GM12878 (cell line): ENCODE measurements around the gene DLGAP5. TPM values are rescaled to one million over a fixed set of nuclear protein-coding genes. Genes with fewer than 3 reads are reported as not detected.

Source experiments
- ATAC-seq: fragments of 200-7000 bp; cut with Tn5 transposase; 3 replicates; pipeline ENCODE4 v1.9.1; 2020; ENCODE audit warnings: mild to moderate bottlenecking, moderate library complexity
- BruUV-seq: library from RNA; stranded (reverse); fragments of 400-500 nt; replicated peaks from 2 replicates; lab custom pipeline; 2021; lab: Mats Ljungman, UMichigan
- CTCF ChIA-PET: fragments of 300-600 bp; sonication (Branson Sonifier 250); formaldehyde crosslinking; extraction: SDS; loops from one replicate; lab custom pipeline; 2021; ENCODE audit warnings: inconsistent platforms; lab: Yijun Ruan, JAX
- POLR2A ChIA-PET: fragments of 350-600 bp; formaldehyde crosslinking; extraction: SDS; loops from one replicate; lab custom pipeline; 2021; ENCODE audit warnings: inconsistent platforms; lab: Charles Lee
- RAD21 ChIA-PET: fragments of 300-600 bp; sonication (Branson Sonifier 250); formaldehyde crosslinking; loops from one replicate; lab custom pipeline; 2023; ENCODE audit warnings: antibody characterized with exemption; ENCODE audit not compliant: unreplicated experiment; lab: Charles Lee
- SMC1A ChIA-PET: fragments of 300-600 bp; sonication (Branson Sonifier 250); formaldehyde crosslinking; loops from one replicate; lab custom pipeline; 2023; ENCODE audit not compliant: unreplicated experiment, uncharacterized antibody; lab: Charles Lee
- DNase-seq: peaks from one replicate; pipeline ENCODE4 v3.0.0-alpha.2; 2011; ENCODE audit warnings: low read depth, low spot score
- FAIRE-seq: peaks from 3 replicates; lab custom pipeline; 2011; peaks lifted over from hg19 to GRCh38; lab: Jason Lieb, UNC
- H2AFZ ChIP-seq: 2 replicates; pipeline ENCODE4 v1.6.0; 2011; ENCODE audit warnings: low read depth, low read length, control low read depth; ENCODE audit not compliant: control insufficient read depth
- H3K27ac ChIP-seq: 2 replicates; pipeline ENCODE4 v1.5.1; 2011; ENCODE audit warnings: control low read depth; ENCODE audit not compliant: control insufficient read depth, insufficient read depth
- H3K27me3 ChIP-seq, 2 experiments: replicated peaks in 1 of 2; 2 replicates each; pipeline versions ENCODE4 v1.6.0 to v1.6.1; 2011; ENCODE audit warnings: low read length in 1 of 2; ENCODE audit not compliant: control insufficient read depth in 2 of 2, insufficient read depth in 2 of 2
- H3K36me3 ChIP-seq, 2 experiments: 2 replicates each; pipeline ENCODE4 v1.5.1; 2011; ENCODE audit warnings: low read length in 1 of 2; ENCODE audit not compliant: control insufficient read depth in 2 of 2, insufficient read depth in 2 of 2
- H3K4me1 ChIP-seq: 2 replicates; pipeline ENCODE4 v1.6.1; 2011; ENCODE audit warnings: mild to moderate bottlenecking, low read length, moderate library complexity, mixed read lengths; ENCODE audit not compliant: control insufficient read depth, insufficient read depth
- H3K4me2 ChIP-seq: 2 replicates; pipeline ENCODE4 v1.6.0; 2011; ENCODE audit warnings: control low read depth; ENCODE audit not compliant: control insufficient read depth, insufficient read depth
- H3K4me3 ChIP-seq: fragments of 200-600 bp; sonication (generic); 2 replicates; pipeline ENCODE4 v1.5.1; 2016
- H3K79me2 ChIP-seq: 2 replicates; pipeline ENCODE4 v1.6.0; 2011; ENCODE audit warnings: low read length; ENCODE audit not compliant: control insufficient read depth, insufficient read depth
- H3K9ac ChIP-seq: 2 replicates; pipeline ENCODE4 v1.8.0; 2011; ENCODE audit warnings: low read length, control low read depth, mixed read lengths; ENCODE audit not compliant: control insufficient read depth, insufficient read depth
- H3K9me3 ChIP-seq: replicated peaks from 3 replicates; pipeline ENCODE4 v1.5.1; 2011; ENCODE audit warnings: mild to moderate bottlenecking, low read length; ENCODE audit not compliant: control insufficient read depth, insufficient read depth
- H4K20me1 ChIP-seq: 2 replicates; pipeline ENCODE4 v1.6.0; 2011; ENCODE audit not compliant: control insufficient read depth, insufficient read depth
- BACH1 ChIP-seq: fragments of 450-650 bp; IDR thresholded peaks from 2 replicates; pipeline ENCODE4 v1.6.1; 2017; ENCODE audit warnings: mild to moderate bottlenecking, borderline replicate concordance
- CHD1 ChIP-seq: IDR thresholded peaks from 2 replicates; pipeline ENCODE4 v1.6.1; 2012; ENCODE audit warnings: low read depth, low read length, improper control_type of control experiment
- CREB1 ChIP-seq: IDR thresholded peaks from 2 replicates; pipeline ENCODE4 v1.6.1; 2012; ENCODE audit warnings: low read depth, mild to moderate bottlenecking, inconsistent platforms
- DPF2 ChIP-seq: fragments of 450-650 bp; IDR thresholded peaks from 2 replicates; pipeline ENCODE4 v1.6.1; 2017; ENCODE audit warnings: mild to moderate bottlenecking
- GATAD2B ChIP-seq: fragments of 450-650 bp; conservative IDR thresholded peaks from 2 replicates; pipeline ENCODE4 v1.6.1; 2017; ENCODE audit warnings: low read depth, mild to moderate bottlenecking, moderate library complexity
- MTA2 ChIP-seq: fragments of 450-650 bp; IDR thresholded peaks from 2 replicates; pipeline ENCODE4 v1.6.1; 2016; ENCODE audit warnings: low read depth, mild to moderate bottlenecking, moderate library complexity
- NR2F1 ChIP-seq: fragments of 450-650 bp; conservative IDR thresholded peaks from 2 replicates; pipeline ENCODE4 v1.6.1; 2017; ENCODE audit warnings: mild to moderate bottlenecking
- SIN3A ChIP-seq: IDR thresholded peaks from 2 replicates; pipeline ENCODE4 v1.6.1; 2012; ENCODE audit warnings: low read depth, low read length, improper control_type of control experiment
- TCF3 ChIP-seq: IDR thresholded peaks from 2 replicates; pipeline ENCODE4 v1.6.1; 2012; ENCODE audit warnings: low read depth, mild to moderate bottlenecking, low read length, borderline replicate concordance; ENCODE audit not compliant: insufficient read depth
- YY1 ChIP-seq: IDR thresholded peaks from 2 replicates; pipeline ENCODE4 v1.6.1; 2011; ENCODE audit warnings: low read depth, mild to moderate bottlenecking, low read length
- ZNF384 ChIP-seq: IDR thresholded peaks from 2 replicates; pipeline ENCODE4 v1.6.1; 2012; ENCODE audit warnings: low read depth, mild to moderate bottlenecking, low read length, improper control_type of control experiment, borderline replicate concordance
- WGBS: methylation state at CpG from one replicate; pipeline ENCODE4 v1.1.6; 2016; ENCODE audit warnings: low lambda C conversion rate; ENCODE audit not compliant: insufficient replicate concordance, insufficient coverage; ENCODE audit errors: missing lambda C conversion rate; 5-methylcytosine and 5-hydroxymethylcytosine counted together
- in situ Hi-C: fragments of 300-500 bp; cut with MboI; formaldehyde crosslinking; loops from 9 replicates; pipeline ENCODE4 v1.14.3; 2018; ENCODE audit warnings: mixed read lengths
- intact Hi-C: fragments of 100-400 bp; cut with micrococcal nuclease; formaldehyde crosslinking; loops from one replicate; pipeline ENCODE4 v1.14.2; 2022; ENCODE audit not compliant: unreplicated experiment
- polyA plus RNA-seq, 11 experiments: library from polyadenylated mRNA; depleted of rRNA in 4 of 11; unstranded in 6 of 11; stranded (reverse) in 5 of 11; fragments of >200 nt; fragmentation: Nextera tagmentation in 4 of 11; fragmentation: Illumina TruSeq in 1 of 11; extraction: Ambion mirVana in 4 of 11; extraction: Trizol in 1 of 11; gene quantifications; 1 replicate in 1 of 11; 2 replicates in 10 of 11; pipeline versions ENCODE4 v1.2.1 to v1.2.3, GENCODE V29; 2011 to 2016; ENCODE audit warnings: inconsistent platforms in 2 of 11, missing spikeins in 2 of 11, low read depth in 1 of 11
- total RNA-seq, 4 experiments: library from RNA; depleted of rRNA in 3 of 4; stranded (reverse); fragments of >200 nt in 3 of 4; fragmentation: Illumina TruSeq in 1 of 4; extraction: Trizol in 1 of 4; gene quantifications; 2 replicates each; pipeline versions ENCODE4 v1.2.1 to v1.2.3, GENCODE V29; 2013 to 2021
- TF ChIP-seq, protein P1 (sequence below): fragments of 450-650 bp; IDR thresholded peaks from 2 replicates; pipeline ENCODE4 v1.6.1; 2017; ENCODE audit warnings: mild to moderate bottlenecking, moderate library complexity
- TF ChIP-seq, protein P2 (sequence below): fragments of 450-650 bp; IDR thresholded peaks from 2 replicates; pipeline ENCODE4 v1.6.1; 2017; ENCODE audit warnings: borderline replicate concordance
- TF ChIP-seq, protein P3 (sequence below): fragments of 450-650 bp; IDR thresholded peaks from 2 replicates; pipeline ENCODE4 v1.6.1; 2014; ENCODE audit warnings: mild to moderate bottlenecking
- TF ChIP-seq, protein P4 (sequence below): fragments of 450-650 bp; IDR thresholded peaks from 2 replicates; pipeline ENCODE4 v1.6.1; 2016; ENCODE audit warnings: mild to moderate bottlenecking, moderate library complexity, borderline replicate concordance

Gene DLGAP5
- total and polyA plus RNA-seq, 10 of the 15 experiments (the other 5 are each of a cell fraction or from before 2014, with no cell fraction given), result 40.9 to 106 (median 67.6) TPM

DNA sequence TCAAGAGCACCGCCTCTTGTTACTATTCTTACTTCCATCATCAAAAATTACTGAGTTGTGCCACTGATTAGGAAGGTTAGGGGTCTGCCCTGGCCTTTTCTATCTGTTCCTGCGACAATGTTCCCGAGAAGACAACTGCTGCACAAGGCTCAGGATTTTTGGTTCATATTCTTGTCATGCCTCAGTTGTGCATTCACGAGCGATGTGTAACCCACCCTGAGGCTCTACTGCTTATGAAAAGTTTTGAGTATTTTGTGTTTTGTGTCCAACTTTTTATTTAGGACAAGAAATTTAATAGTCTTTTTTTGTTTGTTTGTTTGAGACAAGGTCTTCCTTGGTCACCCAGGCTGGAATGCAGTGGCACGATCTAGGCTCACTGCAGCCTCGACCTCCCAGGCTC is 85.4 kb downstream of the DLGAP5 start:
- BruUV-seq, result no TSS peak
- Histone ChIP-seq H3K4me2 (no peak overlapping the region), H3K4me1 (peaks cover 37% of the 10 kb centered on the region), H3K9ac (no peak overlapping the region), H2AFZ (no peak overlapping the region), H3K79me2 (no peaks in the 10 kb centered on the region), H3K27me3 (no peaks in the 10 kb centered on the region), H3K27ac (no peak overlapping the region), H4K20me1 (no peaks in the 10 kb centered on the region), H3K4me3 (no peak overlapping the region), H3K36me3 (no peaks in the 10 kb centered on the region), H3K9me3 (peaks cover 6% of the 10 kb centered on the region; the same call in 2 of the 3 replicates)
- FAIRE-seq (no peak), DNase-seq (no peak), ATAC-seq (no peak)
- ChIA-PET RAD21 (interaction anchor here (0.9 kb wide), 1 partner anchor 17 kb away, joined by 5 read pairs; no protein-coding TSS in a partner anchor), CTCF (interaction anchor here (1.5 kb wide), 1 partner anchor 19 kb away, joined by 3 read pairs; no protein-coding TSS in a partner anchor), SMC1A (interaction anchor here (1.0 to 1.1 kb wide), 2 partner anchors 11 to 52 kb away, joined by 3 read pairs; no protein-coding TSS in a partner anchor), POLR2A (no interaction called here)
- WGBS, result 99% methylated on average over 7 of the region's 7 CpGs
- in situ Hi-C loops, result no loop called here
- intact Hi-C loops, result loop anchor here (10.0 kb wide), 1 partner anchor 169 kb away; the partner anchor contains the start of gene FBXO34
- TF ChIP-seq ZNF384 (no peak), YY1 (no peak), NR2F1 (no peak), GATAD2B (no peak), TCF3 (no peak), CHD1 (no peak), SIN3A (no peak), DPF2 (no peak), CREB1 (no peak), MTA2 (no peak), BACH1 (no peak)
- TF ChIP-seq, protein P1, sequence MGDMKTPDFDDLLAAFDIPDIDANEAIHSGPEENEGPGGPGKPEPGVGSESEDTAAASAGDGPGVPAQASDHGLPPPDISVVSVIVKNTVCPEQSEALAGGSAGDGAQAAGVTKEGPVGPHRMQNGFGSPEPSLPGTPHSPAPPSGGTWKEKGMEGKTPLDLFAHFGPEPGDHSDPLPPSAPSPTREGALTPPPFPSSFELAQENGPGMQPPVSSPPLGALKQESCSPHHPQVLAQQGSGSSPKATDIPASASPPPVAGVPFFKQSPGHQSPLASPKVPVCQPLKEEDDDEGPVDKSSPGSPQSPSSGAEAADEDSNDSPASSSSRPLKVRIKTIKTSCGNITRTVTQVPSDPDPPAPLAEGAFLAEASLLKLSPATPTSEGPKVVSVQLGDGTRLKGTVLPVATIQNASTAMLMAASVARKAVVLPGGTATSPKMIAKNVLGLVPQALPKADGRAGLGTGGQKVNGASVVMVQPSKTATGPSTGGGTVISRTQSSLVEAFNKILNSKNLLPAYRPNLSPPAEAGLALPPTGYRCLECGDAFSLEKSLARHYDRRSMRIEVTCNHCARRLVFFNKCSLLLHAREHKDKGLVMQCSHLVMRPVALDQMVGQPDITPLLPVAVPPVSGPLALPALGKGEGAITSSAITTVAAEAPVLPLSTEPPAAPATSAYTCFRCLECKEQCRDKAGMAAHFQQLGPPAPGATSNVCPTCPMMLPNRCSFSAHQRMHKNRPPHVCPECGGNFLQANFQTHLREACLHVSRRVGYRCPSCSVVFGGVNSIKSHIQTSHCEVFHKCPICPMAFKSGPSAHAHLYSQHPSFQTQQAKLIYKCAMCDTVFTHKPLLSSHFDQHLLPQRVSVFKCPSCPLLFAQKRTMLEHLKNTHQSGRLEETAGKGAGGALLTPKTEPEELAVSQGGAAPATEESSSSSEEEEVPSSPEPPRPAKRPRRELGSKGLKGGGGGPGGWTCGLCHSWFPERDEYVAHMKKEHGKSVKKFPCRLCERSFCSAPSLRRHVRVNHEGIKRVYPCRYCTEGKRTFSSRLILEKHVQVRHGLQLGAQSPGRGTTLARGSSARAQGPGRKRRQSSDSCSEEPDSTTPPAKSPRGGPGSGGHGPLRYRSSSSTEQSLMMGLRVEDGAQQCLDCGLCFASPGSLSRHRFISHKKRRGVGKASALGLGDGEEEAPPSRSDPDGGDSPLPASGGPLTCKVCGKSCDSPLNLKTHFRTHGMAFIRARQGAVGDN, result no peak
- TF ChIP-seq, protein P2, sequence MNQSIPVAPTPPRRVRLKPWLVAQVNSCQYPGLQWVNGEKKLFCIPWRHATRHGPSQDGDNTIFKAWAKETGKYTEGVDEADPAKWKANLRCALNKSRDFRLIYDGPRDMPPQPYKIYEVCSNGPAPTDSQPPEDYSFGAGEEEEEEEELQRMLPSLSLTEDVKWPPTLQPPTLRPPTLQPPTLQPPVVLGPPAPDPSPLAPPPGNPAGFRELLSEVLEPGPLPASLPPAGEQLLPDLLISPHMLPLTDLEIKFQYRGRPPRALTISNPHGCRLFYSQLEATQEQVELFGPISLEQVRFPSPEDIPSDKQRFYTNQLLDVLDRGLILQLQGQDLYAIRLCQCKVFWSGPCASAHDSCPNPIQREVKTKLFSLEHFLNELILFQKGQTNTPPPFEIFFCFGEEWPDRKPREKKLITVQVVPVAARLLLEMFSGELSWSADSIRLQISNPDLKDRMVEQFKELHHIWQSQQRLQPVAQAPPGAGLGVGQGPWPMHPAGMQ, result no peak
- TF ChIP-seq, protein P3, sequence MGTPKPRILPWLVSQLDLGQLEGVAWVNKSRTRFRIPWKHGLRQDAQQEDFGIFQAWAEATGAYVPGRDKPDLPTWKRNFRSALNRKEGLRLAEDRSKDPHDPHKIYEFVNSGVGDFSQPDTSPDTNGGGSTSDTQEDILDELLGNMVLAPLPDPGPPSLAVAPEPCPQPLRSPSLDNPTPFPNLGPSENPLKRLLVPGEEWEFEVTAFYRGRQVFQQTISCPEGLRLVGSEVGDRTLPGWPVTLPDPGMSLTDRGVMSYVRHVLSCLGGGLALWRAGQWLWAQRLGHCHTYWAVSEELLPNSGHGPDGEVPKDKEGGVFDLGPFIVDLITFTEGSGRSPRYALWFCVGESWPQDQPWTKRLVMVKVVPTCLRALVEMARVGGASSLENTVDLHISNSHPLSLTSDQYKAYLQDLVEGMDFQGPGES, result no peak
- TF ChIP-seq, protein P4, sequence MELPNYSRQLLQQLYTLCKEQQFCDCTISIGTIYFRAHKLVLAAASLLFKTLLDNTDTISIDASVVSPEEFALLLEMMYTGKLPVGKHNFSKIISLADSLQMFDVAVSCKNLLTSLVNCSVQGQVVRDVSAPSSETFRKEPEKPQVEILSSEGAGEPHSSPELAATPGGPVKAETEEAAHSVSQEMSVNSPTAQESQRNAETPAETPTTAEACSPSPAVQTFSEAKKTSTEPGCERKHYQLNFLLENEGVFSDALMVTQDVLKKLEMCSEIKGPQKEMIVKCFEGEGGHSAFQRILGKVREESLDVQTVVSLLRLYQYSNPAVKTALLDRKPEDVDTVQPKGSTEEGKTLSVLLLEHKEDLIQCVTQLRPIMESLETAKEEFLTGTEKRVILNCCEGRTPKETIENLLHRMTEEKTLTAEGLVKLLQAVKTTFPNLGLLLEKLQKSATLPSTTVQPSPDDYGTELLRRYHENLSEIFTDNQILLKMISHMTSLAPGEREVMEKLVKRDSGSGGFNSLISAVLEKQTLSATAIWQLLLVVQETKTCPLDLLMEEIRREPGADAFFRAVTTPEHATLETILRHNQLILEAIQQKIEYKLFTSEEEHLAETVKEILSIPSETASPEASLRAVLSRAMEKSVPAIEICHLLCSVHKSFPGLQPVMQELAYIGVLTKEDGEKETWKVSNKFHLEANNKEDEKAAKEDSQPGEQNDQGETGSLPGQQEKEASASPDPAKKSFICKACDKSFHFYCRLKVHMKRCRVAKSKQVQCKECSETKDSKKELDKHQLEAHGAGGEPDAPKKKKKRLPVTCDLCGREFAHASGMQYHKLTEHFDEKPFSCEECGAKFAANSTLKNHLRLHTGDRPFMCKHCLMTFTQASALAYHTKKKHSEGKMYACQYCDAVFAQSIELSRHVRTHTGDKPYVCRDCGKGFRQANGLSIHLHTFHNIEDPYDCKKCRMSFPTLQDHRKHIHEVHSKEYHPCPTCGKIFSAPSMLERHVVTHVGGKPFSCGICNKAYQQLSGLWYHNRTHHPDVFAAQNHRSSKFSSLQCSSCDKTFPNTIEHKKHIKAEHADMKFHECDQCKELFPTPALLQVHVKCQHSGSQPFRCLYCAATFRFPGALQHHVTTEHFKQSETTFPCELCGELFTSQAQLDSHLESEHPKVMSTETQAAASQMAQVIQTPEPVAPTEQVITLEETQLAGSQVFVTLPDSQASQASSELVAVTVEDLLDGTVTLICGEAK, result no peak
